Endothelial cell (in vitro differentiated cells): Measurements from ENCODE around the gene ARPC5. TPM values are rescaled to one million over a fixed set of nuclear protein-coding genes. Genes with fewer than 3 reads are reported as not detected.

Experiments used
- DNase-seq: peaks from one replicate; pipeline ENCODE4 v3.0.0; 2021; ENCODE audit warnings: low spot score
- H3K27ac Mint-ChIP-seq: one replicate; pipeline ENCODE4 v1.8.0; 2021; ENCODE audit warnings: mixed read lengths, inconsistent platforms; ENCODE audit not compliant: unreplicated experiment
- H3K27me3 Mint-ChIP-seq: one replicate; pipeline ENCODE4 v1.8.0; 2021; ENCODE audit warnings: mild to moderate bottlenecking, moderate library complexity, mixed read lengths, inconsistent platforms; ENCODE audit not compliant: unreplicated experiment
- H3K36me3 Mint-ChIP-seq: one replicate; pipeline ENCODE4 v1.8.0; 2021; ENCODE audit warnings: mild to moderate bottlenecking, low read depth, mixed read lengths, inconsistent platforms; ENCODE audit not compliant: unreplicated experiment
- H3K4me1 Mint-ChIP-seq: one replicate; pipeline ENCODE4 v1.8.0; 2021; ENCODE audit warnings: mild to moderate bottlenecking, mixed read lengths, inconsistent platforms; ENCODE audit not compliant: unreplicated experiment
- H3K4me3 Mint-ChIP-seq: one replicate; pipeline ENCODE4 v1.8.0; 2021; ENCODE audit warnings: mild to moderate bottlenecking, mixed read lengths, inconsistent platforms; ENCODE audit not compliant: unreplicated experiment
- H3K9me3 Mint-ChIP-seq: one replicate; pipeline ENCODE4 v1.8.0; 2021; ENCODE audit warnings: mixed read lengths, inconsistent platforms; ENCODE audit not compliant: unreplicated experiment
- CTCF ChIP-seq: fragments of 200-600 bp; sonication (generic); IDR thresholded peaks from one replicate; pipeline ENCODE4 v1.5.0; 2021; ENCODE audit warnings: antibody characterized with exemption; ENCODE audit not compliant: unreplicated experiment
- total RNA-seq: library from RNA; stranded (reverse); fragmentation: NEBNext Ultra II Directional; extraction: Animal tissue kit (Norgen Biotek cat#: 25700); gene quantifications from one replicate; pipeline ENCODE4 v1.2.1, GENCODE V29; 2021; ENCODE audit not compliant: unreplicated experiment

ARPC5 gene
- total RNA-seq, 1 donor from 2014 or later = 142 TPM

DNA sequence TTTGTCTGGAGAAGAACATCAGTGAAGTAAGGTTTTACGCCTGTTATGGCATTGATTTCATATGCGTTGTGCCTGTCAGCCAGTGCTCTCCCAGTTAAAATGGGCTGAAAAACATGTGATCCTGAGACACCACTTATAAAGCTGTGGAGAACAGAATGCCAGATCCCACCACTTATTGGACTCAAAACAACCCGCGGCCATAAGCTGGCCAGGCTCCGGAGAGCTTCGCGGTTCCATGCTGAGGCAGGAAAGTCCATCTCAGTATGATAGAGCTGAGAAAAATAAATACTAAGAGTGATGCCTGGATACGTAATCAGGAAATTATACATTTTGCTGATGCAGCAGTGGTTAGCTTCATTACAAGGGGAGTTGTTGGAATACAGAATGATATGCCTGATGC lies 12.5 kb upstream of the ARPC5 start:
- peaks cover 23% of the 10 kb centered on the region for H3K4me1 Mint-ChIP-seq
- no peak for DNase-seq
- no peak overlapping the region for H3K4me3 Mint-ChIP-seq
- no peaks in the 10 kb centered on the region for H3K27me3 Mint-ChIP-seq
- no peak for TF ChIP-seq CTCF
- H3K9me3 Mint-ChIP-seq = no peaks in the 10 kb centered on the region
- H3K36me3 Mint-ChIP-seq = no peaks in the 10 kb centered on the region
- no peak overlapping the region for H3K27ac Mint-ChIP-seq

GRCh38 chr1:183646776-183647175 lies 11.2 kb upstream of the ARPC5 start:
- Mint-ChIP-seq H3K4me1 (peaks cover 11% of the 10 kb centered on the region), H3K36me3 (no peaks in the 10 kb centered on the region), H3K4me3 (no peak overlapping the region), H3K9me3 (no peaks in the 10 kb centered on the region), H3K27me3 (no peaks in the 10 kb centered on the region), H3K27ac (no peak overlapping the region)
- no peak for DNase-seq
- TF ChIP-seq CTCF = no peak

DNA sequence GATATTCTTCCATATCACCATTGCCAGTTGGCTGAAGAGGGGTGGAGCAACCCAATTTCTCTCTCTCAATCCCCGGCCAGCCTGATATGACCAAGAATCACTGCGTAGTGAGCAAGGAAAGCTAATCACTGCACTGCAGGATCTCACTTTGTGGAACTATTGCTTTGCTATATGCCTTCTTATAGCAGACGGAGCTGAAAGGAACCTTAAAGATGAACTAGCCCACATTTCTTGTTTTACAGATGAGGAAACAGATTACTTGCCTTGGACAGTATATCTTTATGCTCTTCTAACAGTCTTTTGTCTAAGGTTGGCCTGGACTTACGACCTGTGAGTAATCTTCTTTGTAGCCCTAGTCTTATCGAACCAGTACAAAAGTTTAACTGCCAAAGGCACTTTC lies 9.9 kb upstream of the ARPC5 start:
- no peak overlapping the region for H3K27ac Mint-ChIP-seq

DNA sequence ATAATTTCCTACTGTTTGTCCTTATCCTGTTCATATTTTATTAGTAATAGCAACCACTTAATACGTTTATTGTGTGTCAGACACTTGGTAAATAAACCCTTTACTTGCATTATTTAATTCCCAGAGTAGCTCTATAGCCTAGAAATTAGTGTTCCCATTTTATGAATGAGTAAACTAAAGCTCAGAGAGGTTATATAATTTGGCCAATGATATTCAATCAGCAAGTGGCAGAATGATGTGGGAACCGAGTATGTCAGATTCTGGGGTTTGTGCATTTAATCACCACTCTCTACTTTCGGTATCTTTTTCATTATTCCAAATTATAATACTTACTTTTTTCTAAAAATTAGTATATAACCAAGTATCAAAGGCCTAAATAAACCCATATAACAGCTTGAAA lies 6.6 kb upstream of the ARPC5 start:
- Mint-ChIP-seq H3K9me3 (no peaks in the 10 kb centered on the region), H3K4me1 (peaks cover 4% of the 10 kb centered on the region), H3K4me3 (no peak overlapping the region), H3K27me3 (no peaks in the 10 kb centered on the region), H3K27ac (no peak overlapping the region), H3K36me3 (no peaks in the 10 kb centered on the region)
- DNase-seq = no peak
- TF ChIP-seq CTCF = no peak

More for the DNA sequence above, 9.9 kb upstream of the ARPC5 start:
- no peak for TF ChIP-seq CTCF
- no peaks in the 10 kb centered on the region for H3K9me3 Mint-ChIP-seq
- no peak for DNase-seq
- H3K27me3 Mint-ChIP-seq = no peaks in the 10 kb centered on the region
- peaks cover 4% of the 10 kb centered on the region for H3K4me1 Mint-ChIP-seq
- no peaks in the 10 kb centered on the region for H3K36me3 Mint-ChIP-seq
- no peak overlapping the region for H3K4me3 Mint-ChIP-seq

- TF ChIP-seq CTCF = no peak
- no peak overlapping the region for H3K4me3 Mint-ChIP-seq
Observed at GRCh38 chr1:183640193-183640592, 4.6 kb upstream of the ARPC5 start.

More at GRCh38 chr1:183640193-183640592, 4.6 kb upstream of the ARPC5 start:
- Mint-ChIP-seq H3K4me1 (peaks cover 9% of the 10 kb centered on the region), H3K27ac (no peak overlapping the region), H3K27me3 (peaks cover 4% of the 10 kb centered on the region), H3K9me3 (no peaks in the 10 kb centered on the region), H3K36me3 (no peaks in the 10 kb centered on the region)
- DNase-seq = no peak
